HG03457 (cell line): ENCODE results near the gene ST7.
"Not testable (repeated sequence)": the region's sequence is repeated elsewhere in the genome, so short reads cannot be mapped to it uniquely, and the experiment has no call there.

Experiments used
- ATAC-seq: cut with Tn5 transposase; IDR thresholded peaks from one replicate; pipeline ENCODE4 v1.9.1; 2021; ENCODE audit warnings: moderate number of reproducible peaks; ENCODE audit not compliant: unreplicated experiment

Gene ST7

GRCh38 chr7:117021366-117021765, 68.1 kb downstream of the ST7 start:
- no peak for ATAC-seq

GRCh38 chr7:117021986-117022385, 68.7 kb downstream of the ST7 start:
- no peak for ATAC-seq

GRCh38 chr7:117023325-117023854, 70.1 kb downstream of the ST7 start:
- ATAC-seq, result no peak

GRCh38 chr7:117024811-117025210, 71.5 kb downstream of the ST7 start:
- no peak for ATAC-seq

- ATAC-seq, result no peak
Observed at GRCh38 chr7:117025891-117026290, 72.6 kb downstream of the ST7 start.

- ATAC-seq, result not testable (repeated sequence)
Observed at GRCh38 chr7:117030346-117030745, 77.0 kb downstream of the ST7 start.

GRCh38 chr7:117030793-117031192, 77.5 kb downstream of the ST7 start:
- ATAC-seq, result not testable (repeated sequence)

- ATAC-seq, result no peak
Observed at GRCh38 chr7:117032810-117033209, 79.5 kb downstream of the ST7 start.

GRCh38 chr7:117034851-117035464, 81.7 kb downstream of the ST7 start:
- ATAC-seq, result no peak

GRCh38 chr7:117035465-117035862, 82.2 kb downstream of the ST7 start:
- ATAC-seq, result no peak

GRCh38 chr7:117036053-117036669, 82.9 kb downstream of the ST7 start:
- no peak for ATAC-seq

- no peak for ATAC-seq
Observed at GRCh38 chr7:117036836-117037235, 83.5 kb downstream of the ST7 start.

GRCh38 chr7:117038408-117038807, 85.1 kb downstream of the ST7 start:
- no peak for ATAC-seq

- peak; percentile 63 for ATAC-seq
Observed at GRCh38 chr7:117041007-117041406, 87.7 kb downstream of the ST7 start.

GRCh38 chr7:117041822-117042221, 88.5 kb downstream of the ST7 start:
- no peak for ATAC-seq

- no peak for ATAC-seq
Observed at GRCh38 chr7:117043108-117043825, 90.0 kb downstream of the ST7 start.

GRCh38 chr7:117044664-117045063, 91.4 kb downstream of the ST7 start:
- ATAC-seq, result no peak

- ATAC-seq, result no peak
Observed at GRCh38 chr7:117045927-117046710, 92.8 kb downstream of the ST7 start.

- no peak for ATAC-seq
Observed at GRCh38 chr7:117047496-117047895, 94.2 kb downstream of the ST7 start.

GRCh38 chr7:117048114-117048866, 95.0 kb downstream of the ST7 start:
- no peak for ATAC-seq
